ENCODE measurements around the gene GIMAP5.

The GIMAP5 gene

DNA sequence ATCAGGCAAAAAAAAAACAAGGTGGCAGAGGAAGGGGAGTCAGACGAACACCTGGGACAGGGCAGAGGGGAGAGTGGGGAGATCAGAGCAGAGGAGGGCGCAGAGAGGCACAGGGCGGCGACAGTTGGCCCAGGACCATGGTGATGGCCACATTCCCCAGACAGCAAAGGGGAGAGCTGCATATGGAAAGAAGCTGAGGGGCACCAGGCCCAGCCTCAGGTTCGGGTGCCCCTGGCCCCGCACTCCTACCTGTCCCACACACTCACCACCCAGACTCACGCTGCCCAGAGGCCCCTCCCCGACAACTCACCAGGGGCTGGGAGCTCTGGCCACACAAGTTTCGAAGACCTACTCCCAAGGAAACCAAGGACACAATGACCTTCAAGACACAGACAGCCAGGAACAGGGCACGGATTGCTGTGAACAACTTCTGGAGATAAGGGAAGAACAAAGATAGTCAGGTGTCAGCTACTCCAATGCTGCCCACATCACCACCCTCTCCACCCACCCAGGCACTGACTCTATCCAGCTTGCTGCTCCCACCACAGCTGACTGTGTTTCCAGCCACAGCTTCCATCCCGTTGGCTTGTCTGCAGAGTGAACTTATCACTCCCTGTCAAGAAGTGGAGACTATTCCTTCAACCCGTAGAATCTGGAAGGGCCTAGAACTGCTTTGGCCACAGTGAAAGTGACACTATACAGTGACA, 54.7 kb downstream of the GIMAP5 start:
- TF ChIP-seq, protein P1, sequence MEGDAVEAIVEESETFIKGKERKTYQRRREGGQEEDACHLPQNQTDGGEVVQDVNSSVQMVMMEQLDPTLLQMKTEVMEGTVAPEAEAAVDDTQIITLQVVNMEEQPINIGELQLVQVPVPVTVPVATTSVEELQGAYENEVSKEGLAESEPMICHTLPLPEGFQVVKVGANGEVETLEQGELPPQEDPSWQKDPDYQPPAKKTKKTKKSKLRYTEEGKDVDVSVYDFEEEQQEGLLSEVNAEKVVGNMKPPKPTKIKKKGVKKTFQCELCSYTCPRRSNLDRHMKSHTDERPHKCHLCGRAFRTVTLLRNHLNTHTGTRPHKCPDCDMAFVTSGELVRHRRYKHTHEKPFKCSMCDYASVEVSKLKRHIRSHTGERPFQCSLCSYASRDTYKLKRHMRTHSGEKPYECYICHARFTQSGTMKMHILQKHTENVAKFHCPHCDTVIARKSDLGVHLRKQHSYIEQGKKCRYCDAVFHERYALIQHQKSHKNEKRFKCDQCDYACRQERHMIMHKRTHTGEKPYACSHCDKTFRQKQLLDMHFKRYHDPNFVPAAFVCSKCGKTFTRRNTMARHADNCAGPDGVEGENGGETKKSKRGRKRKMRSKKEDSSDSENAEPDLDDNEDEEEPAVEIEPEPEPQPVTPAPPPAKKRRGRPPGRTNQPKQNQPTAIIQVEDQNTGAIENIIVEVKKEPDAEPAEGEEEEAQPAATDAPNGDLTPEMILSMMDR (IDR thresholded peaks at IDR 0.05) = no peak
- no peak for TF ChIP-seq ZFX (IDR thresholded peaks at IDR 0.05; ENCODE audit: borderline replicate concordance)
- H3K27ac ChIP-seq = no peak overlapping the region

Measured in 22Rv1 (cell line).